Ishikawa (cell line): ENCODE data around the gene PIAS4.

Experiments
- TEAD4 ChIP-seq: IDR thresholded peaks from 2 replicates; pipeline ENCODE4 v1.6.1; 2012
- TF ChIP-seq, protein P1 (sequence below): IDR thresholded peaks from 2 replicates; pipeline ENCODE4 v1.6.1; 2012
- TF ChIP-seq, protein P2 (sequence below): IDR thresholded peaks from 2 replicates; pipeline ENCODE4 v1.6.1; 2012; ENCODE audit warnings: low read depth, mild to moderate bottlenecking

The PIAS4 gene

DNA sequence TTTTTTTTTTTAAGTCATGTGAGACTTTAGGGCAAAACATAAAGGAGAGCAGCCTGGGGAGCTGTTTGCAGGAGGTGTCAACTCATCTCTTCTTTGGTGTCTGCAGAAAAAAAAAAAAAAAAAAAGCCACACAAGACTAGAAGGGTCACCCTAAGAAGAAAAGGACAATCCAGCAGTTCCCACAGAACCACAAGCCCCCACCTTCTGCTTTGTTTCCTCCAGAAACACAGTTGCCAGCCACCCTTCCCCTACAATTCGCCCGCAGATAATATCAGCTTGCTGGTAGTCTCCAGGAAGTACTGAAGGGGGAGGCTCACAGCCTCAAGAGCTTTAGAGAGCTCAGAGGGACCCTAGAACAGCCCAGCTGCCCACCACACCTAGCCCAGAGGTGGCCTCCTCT, 81.4 kb downstream of the PIAS4 start:
- TF ChIP-seq, protein P1, sequence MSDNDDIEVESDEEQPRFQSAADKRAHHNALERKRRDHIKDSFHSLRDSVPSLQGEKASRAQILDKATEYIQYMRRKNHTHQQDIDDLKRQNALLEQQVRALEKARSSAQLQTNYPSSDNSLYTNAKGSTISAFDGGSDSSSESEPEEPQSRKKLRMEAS: no peak
- TF ChIP-seq, protein P2, sequence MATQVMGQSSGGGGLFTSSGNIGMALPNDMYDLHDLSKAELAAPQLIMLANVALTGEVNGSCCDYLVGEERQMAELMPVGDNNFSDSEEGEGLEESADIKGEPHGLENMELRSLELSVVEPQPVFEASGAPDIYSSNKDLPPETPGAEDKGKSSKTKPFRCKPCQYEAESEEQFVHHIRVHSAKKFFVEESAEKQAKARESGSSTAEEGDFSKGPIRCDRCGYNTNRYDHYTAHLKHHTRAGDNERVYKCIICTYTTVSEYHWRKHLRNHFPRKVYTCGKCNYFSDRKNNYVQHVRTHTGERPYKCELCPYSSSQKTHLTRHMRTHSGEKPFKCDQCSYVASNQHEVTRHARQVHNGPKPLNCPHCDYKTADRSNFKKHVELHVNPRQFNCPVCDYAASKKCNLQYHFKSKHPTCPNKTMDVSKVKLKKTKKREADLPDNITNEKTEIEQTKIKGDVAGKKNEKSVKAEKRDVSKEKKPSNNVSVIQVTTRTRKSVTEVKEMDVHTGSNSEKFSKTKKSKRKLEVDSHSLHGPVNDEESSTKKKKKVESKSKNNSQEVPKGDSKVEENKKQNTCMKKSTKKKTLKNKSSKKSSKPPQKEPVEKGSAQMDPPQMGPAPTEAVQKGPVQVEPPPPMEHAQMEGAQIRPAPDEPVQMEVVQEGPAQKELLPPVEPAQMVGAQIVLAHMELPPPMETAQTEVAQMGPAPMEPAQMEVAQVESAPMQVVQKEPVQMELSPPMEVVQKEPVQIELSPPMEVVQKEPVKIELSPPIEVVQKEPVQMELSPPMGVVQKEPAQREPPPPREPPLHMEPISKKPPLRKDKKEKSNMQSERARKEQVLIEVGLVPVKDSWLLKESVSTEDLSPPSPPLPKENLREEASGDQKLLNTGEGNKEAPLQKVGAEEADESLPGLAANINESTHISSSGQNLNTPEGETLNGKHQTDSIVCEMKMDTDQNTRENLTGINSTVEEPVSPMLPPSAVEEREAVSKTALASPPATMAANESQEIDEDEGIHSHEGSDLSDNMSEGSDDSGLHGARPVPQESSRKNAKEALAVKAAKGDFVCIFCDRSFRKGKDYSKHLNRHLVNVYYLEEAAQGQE: no peak
- TF ChIP-seq TEAD4: no peak
